Eye (tissue), 1 donor: Measurements from ENCODE around the gene TARBP1.
"Not testable (repeated sequence)": the region's sequence is repeated elsewhere in the genome, so short reads cannot be mapped to it uniquely, and the experiment has no call there.

Source experiments
- DNase-seq: peaks from one replicate; pipeline ENCODE4 v3.0.0-alpha.2; 2015

The TARBP1 gene, protein sequence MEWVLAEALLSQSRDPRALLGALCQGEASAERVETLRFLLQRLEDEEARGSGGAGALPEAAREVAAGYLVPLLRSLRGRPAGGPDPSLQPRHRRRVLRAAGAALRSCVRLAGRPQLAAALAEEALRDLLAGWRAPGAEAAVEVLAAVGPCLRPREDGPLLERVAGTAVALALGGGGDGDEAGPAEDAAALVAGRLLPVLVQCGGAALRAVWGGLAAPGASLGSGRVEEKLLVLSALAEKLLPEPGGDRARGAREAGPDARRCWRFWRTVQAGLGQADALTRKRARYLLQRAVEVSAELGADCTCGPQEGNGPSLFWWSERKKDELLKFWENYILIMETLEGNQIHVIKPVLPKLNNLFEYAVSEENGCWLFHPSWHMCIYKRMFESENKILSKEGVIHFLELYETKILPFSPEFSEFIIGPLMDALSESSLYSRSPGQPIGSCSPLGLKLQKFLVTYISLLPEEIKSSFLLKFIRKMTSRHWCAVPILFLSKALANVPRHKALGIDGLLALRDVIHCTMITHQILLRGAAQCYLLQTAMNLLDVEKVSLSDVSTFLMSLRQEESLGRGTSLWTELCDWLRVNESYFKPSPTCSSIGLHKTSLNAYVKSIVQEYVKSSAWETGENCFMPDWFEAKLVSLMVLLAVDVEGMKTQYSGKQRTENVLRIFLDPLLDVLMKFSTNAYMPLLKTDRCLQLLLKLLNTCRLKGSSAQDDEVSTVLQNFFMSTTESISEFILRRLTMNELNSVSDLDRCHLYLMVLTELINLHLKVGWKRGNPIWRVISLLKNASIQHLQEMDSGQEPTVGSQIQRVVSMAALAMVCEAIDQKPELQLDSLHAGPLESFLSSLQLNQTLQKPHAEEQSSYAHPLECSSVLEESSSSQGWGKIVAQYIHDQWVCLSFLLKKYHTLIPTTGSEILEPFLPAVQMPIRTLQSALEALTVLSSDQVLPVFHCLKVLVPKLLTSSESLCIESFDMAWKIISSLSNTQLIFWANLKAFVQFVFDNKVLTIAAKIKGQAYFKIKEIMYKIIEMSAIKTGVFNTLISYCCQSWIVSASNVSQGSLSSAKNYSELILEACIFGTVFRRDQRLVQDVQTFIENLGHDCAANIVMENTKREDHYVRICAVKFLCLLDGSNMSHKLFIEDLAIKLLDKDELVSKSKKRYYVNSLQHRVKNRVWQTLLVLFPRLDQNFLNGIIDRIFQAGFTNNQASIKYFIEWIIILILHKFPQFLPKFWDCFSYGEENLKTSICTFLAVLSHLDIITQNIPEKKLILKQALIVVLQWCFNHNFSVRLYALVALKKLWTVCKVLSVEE (N-terminal part only)

GRCh38 chr1:234478481-234479309, at the start of gene TARBP1:
TARBP1 (minus strand) TSS chr1:234479179; CDS start chr1:234479103, 76 bp downstream.
- peak; percentile 94 for DNase-seq

DNA sequence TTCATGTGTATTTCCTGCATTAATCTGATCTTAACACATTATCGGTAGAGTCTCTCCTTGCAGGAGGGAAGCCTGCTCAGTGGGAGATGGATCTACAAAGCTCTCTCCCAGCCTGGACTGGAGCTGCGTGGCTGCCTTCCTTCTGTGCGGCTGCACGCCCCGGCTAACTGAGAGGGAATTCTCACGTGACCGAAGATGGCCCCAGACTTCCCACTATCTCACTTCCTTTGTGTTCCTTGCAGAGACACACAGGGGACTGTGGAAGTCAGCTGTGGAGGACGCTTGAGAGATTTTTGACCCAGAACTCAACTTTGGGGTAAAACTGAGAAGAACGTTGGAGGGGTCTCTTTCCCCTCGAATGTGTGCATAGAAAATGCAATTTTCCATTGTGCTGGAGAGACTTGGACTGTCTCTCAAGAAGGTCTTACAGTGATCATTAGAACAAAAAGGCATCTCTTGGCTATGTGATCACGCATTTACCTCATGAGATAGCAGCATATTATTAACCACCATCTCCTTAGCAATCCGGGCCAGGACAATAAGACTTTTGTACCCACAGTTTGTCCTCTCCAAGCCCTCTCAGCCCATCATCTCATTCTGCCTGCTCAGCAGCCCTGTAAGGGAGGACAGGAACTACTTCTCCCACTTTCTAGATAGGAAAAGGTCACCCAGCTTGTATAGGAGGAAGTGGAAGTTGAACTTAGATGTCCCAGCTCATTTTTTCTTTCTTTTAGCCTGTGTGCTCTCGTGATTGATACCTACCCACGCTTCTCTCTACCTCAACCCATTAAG, 49.3 kb upstream of the TARBP1 start:
- DNase-seq, result peak; percentile 51

DNA sequence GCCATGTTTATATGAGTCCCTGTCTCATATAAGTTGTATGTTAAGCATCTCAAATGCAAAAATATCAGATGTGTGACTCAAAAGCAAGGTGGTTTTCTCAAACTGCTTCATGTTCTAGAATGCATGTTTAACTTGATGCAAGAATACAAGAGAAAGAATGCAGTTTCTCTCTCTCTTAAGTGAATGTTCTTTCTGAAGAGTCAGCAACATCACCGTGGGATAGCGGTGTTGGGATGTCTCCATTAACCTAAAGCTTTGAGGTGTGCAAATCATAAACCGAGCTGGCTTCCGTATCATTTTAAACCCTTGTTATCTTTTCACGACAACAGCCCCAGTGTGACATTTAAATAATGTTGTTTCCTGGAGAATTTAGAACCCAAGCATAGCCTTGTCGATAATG, 48.4 kb upstream of the TARBP1 start:
- peak; percentile 8 for DNase-seq

DNA sequence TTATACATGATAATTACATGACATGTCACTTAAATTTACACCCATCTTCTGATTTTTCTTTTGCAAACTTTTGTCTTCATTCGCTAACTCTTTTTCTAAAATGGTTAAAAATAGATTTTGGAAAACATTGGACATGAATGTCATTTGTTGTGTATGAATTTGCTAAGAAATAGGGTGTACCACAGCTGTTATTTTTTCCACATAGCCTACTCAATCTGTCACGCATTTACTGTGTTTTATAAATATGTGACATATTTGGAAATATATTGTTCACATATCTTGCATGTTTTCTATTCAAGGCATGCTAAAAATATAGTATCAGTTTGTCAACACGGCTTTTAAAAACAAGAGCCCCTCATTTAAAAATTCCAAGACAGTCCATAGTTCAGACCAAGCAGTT, 47.9 kb upstream of the TARBP1 start:
- peak; percentile 17 for DNase-seq

DNA sequence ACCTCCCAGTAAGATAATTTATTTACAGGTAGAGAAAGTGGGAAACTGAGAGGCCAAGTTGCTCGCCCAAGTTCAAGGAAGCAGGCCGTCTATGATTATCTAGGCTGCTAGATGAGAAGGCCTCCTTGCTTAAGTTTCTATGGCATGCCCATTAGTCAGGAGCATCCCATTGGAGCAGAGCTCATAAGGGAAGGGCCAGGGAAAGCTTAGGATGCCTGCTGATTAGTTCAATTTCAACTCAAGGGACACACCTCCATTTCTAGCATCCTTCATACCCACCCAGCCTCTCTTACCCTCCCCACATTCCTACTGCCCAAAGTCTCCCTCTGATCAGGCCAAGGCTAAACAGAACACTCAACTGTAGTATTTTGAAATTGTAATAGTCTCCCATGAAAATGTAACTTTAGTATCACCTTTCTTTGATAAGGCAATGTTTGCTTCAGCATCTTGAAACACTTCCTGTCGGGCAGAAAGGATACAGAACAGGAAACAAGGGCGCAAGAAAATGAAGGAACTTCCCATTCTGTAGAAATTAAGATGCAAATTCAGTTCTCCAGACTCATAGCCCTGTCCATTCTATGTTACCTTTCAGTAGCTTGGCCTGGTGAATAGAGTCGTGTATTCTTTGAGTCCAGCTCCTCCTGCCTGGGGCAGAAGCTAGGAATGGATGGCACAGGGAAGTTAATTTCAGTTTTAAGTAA, 46.3 kb upstream of the TARBP1 start:
- DNase-seq, result no peak

DNA sequence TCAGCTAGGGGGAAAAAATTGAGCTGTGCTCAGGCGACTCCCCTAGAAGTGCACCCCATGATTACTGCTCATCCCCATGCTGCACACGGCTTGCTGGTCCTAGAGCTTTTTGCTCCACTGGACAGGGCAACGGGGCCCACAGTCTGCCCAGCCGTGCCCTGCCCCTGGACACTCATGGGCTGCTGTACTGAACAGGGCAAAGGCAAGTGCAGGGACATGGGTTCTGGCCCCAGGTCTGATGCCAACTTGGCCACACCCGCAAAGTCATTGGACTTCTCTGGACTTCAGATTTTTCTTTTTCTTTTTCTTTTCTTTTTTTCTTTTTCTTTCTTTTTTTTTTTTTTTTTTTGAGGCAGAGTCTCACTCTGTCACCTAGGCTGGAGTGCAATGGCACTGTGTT, 42.9 kb upstream of the TARBP1 start:
- no peak for DNase-seq

DNA sequence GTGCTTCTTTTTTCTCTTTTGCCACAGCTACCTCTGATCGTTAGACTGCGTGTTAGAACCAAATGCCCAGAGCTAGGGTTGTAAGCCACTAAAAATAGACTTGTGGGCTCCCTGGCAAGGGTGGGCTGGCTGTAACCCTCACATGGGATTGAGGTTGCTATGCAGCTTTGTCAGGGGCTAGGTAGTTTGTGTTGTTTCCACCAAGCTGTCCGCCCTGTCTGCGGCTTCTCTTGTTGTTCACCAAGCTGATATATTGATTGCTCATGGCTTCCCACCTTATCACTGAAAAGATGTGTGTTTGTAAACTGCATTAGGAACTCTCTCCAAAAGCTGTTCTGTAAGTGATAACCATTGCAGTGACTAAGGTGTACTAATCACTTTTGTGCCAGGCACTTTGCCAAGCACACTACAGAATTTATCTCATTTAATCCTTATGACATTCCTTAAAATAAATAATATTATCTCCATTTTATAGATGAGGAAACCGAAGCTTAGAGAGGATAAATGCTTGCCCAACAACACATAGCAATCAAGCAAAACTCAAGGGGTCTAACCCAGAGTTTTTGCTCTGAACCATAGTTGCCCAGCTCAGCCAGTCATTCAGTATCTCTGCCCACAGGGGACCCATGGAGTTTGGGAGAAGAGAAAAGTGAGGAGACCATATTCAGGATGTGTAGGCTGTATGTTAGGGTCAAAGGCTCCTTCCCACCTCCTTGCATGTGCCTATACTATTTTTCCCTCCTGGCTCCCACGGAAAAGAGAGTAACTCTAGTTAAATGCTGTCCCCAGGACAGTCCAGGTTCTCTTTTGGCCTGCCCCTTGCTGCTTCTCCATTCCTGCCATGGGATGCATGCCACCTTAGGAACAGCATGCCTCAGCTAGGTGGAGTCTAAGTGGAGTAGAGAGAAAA, 42.2 kb upstream of the TARBP1 start:
- DNase-seq, result no peak

- DNase-seq, result peak; percentile 14
These were observed 40.5 kb upstream of the TARBP1 start for GRCh38 chr1:234519506-234519905.

- DNase-seq, result no peak
These were observed 39.9 kb upstream of the TARBP1 start for GRCh38 chr1:234518876-234519275.

DNA sequence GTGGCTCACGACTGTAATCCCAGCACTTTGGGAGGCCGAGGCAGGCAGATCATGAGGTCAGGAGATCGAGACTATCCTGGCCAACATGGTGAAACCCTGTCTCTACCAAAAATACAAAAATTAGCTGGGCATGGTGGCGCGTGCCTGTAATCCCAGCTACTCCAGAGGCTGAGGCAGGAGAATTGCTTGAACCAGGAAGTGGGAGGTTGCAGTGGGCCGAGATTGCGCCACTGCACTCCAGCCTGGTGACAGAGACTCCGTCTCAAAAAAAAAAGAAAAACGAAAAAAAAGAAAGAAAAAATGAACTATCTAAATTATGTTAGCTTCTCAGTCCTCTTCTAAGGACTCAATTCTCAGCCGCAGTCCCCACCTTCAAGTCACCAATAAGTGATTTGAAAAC, 39.1 kb upstream of the TARBP1 start:
- not testable (repeated sequence) for DNase-seq

GRCh38 chr1:234517110-234517802, 38.3 kb upstream of the TARBP1 start:
- DNase-seq, result no peak

DNA sequence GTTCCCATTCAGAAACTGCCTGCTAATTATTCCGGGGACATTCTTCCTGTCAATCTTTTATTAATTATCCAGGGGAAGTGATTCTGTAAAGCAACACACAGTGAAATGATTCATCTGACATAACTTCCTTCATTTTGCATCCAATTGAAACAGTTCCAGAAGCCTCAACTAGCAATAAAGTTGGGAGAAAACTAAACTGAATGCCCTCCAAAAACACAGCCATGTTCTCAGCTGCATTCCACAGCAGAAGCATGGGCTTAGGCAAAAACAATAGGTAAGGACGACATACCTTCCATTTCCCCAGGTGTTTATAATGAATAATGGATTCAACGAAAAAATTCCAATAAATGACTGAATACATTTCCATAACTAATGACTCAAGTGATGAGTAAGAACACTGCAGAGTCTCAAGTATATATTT, 36.9 kb upstream of the TARBP1 start:
- DNase-seq, result peak; percentile 50

DNA sequence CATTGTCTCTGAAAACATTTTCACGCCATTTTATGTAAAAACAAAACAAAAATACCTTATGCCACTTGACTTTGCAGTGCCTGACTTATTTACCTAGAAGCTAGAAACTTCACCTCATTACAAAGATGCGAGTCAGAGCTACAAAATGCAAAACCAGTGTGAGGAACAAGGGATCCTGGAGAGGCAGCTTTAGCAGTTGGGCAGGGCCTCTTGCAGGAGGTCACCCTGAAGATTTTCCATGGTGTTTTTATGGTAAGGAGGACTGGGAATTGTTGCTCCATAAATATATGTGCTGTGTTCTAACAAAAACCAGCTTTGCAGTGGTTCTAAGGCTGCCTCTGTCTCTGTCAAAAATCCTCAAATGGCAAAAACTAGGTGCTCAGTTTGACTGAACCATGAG, 36.4 kb upstream of the TARBP1 start:
- DNase-seq, result no peak

- DNase-seq, result no peak
These were observed 33.5 kb upstream of the TARBP1 start for GRCh38 chr1:234512451-234512861.

DNA sequence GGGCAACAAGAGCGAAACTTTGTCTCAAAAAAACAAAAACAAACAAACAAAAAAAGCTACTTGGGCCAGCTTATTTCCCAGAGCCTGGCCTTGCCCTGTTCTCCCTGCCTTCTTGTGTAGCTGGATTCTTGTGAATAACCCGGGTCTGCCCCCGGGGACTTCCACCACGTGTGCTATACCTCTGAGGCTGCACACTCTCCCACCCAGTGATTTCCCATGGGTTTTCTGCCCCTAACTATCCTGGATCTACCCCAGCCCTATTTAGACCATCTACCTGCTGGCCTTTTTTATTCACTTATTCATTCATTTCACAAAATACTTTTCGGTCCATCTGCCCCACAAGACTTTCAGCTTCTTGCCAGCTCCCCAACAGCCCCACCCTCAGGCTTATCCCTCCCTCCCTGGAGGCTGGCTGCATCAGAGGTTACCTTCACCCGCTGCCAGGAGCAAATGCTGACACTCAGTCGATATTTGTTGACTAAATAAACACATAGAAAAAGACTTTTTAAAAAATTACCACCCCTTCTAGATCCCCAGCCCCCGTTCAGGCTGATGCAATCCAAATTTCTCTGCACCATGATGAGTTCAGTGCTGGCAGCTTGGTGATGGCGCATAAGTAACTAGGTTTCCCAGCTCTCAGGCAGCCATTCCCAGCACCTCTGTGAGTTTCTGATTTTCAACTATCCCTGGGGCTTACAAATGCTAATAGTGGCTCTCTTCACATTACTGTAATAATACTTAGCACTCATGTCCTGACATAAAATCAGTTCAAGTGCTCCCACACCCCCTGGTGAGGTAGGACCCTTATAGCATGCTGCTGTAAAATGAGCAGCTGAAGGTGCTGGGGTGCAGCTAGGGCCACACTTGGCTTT, 30.7 kb upstream of the TARBP1 start:
- DNase-seq, result peak; percentile 14

DNA sequence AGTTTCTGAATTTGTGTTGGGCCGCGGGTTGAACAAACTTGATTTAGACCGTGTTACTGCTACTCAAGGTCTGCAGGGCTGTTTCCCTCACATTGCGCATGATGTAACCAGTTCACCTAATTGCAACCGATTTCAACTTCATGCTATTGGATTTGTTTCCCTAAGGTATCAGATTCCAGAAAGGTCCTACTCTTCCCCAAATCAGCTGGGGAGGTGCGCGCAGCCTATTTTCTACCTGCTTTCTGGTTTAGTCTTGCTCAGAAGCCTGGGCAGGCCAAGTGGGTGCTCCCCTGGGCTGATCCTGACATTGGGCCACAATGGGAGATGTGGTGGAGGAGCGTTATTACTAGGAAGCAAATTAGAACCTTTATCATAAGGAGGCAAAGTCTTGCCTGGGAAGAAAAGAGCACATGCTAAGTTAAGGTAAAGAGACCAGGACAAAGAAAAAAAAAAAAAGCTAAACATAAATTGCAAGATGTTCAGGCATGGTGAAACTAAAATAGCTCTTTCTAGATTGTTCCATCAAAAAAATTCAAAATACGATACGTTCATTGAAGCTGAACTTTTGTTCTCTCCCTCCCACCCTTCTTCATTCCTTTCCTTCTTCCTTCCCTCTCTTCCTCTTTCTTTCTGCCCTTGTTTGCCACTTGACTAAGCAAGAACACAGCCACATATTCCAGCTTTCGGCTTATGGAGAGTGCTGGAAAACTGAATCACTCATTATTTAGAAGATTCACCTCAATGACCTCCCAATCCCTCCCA, 28.8 kb upstream of the TARBP1 start:
- DNase-seq, result no peak

- DNase-seq, result no peak
These were observed 28.1 kb upstream of the TARBP1 start for GRCh38 chr1:234507089-234507488.
